Subcutaneous abdominal adipose tissue (tissue), 5 donors: ENCODE results near the gene CHMP4A.

Experiments
- H3K27ac ChIP-seq: one replicate; pipeline ENCODE4 v1.7.0; 2013; ENCODE audit warnings: low read depth, mild to moderate bottlenecking, inconsistent platforms, low read length, moderate library complexity
- H3K27me3 ChIP-seq, 5 donors: one replicate each; pipeline ENCODE4 v1.7.0; 2013; ENCODE audit warnings: low read length in 5 of 5, inconsistent platforms in 1 of 5; ENCODE audit not compliant: control insufficient read depth in 5 of 5, insufficient read depth in 4 of 5
- H3K36me3 ChIP-seq, 5 donors: one replicate each; pipeline ENCODE4 v1.7.0; 2013; ENCODE audit warnings: low read length in 5 of 5; ENCODE audit not compliant: control insufficient read depth in 5 of 5, insufficient read depth in 5 of 5
- H3K4me1 ChIP-seq, 5 donors: one replicate each; pipeline ENCODE4 v1.7.0; 2013; ENCODE audit warnings: low read length in 5 of 5, mild to moderate bottlenecking in 3 of 5, moderate library complexity in 1 of 5; ENCODE audit not compliant: control insufficient read depth in 5 of 5, insufficient read depth in 5 of 5
- H3K4me3 ChIP-seq, 5 donors: one replicate each; pipeline ENCODE4 v1.7.0; 2013; ENCODE audit warnings: low read length in 5 of 5, low read depth in 1 of 5
- H3K9ac ChIP-seq, 5 donors: one replicate each; pipeline ENCODE4 v1.7.0; 2013; ENCODE audit warnings: low read length in 5 of 5, mild to moderate bottlenecking in 4 of 5, moderate library complexity in 3 of 5
- H3K9me3 ChIP-seq, 5 donors: one replicate each; pipeline ENCODE4 v1.7.0; 2013; ENCODE audit warnings: low read length in 5 of 5; ENCODE audit not compliant: control insufficient read depth in 5 of 5
- donor health status: healthy.
- donor health status: healthy.
- donor health status: healthy.
- donor health status: healthy.
- donor health status: healthy.

Gene CHMP4A

DNA sequence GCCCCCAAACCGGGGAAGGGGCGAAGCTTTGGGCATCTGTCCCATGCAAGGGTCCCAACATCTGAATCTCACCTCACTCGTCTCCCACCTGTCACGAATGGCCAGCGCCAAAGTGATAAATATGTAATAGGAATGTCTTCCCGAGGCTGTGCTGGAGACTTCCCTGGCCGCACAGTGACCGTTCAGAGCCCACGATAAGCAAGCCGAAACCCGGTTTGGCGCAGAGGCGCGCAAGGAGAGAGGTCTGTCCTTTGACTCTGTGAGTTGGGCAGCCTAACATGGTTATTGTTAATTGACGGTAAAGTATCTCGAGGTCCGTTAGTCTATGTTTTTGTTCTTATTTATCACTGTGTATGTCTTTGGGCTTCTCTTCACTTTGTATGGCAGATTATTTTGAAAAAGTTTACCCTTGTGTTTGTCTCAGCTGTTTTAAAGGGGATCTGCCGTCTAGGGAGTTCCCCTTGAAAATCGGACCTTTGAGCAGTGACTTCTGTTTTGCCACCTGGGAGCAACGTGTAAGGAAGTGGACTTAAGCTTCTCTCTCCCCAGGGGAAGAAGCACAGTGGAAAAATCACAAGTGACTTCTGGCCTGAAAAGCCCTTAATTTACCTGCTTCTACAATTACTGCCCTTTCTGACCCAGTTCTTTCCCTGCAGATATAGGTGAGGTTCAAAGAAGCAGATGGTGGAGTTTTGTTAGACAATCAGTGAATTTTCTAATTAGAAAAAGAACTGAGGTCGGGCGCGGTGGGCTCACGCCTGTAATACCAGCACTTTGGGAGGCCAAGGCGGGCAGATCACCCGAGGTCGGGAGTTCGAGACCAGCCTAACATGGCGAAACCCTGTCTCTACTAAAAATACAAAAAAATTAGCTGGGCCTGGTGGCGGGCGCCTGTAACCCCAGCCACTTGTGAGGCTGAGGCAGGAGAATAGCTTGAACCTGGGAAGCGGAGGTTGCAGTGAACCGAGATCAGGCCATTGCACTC is 16.9 kb downstream of the CHMP4A start:
- H3K4me1 ChIP-seq = peaks cover 9 to 29% (median 24%) of the 10 kb centered on the region in 5 donors

DNA sequence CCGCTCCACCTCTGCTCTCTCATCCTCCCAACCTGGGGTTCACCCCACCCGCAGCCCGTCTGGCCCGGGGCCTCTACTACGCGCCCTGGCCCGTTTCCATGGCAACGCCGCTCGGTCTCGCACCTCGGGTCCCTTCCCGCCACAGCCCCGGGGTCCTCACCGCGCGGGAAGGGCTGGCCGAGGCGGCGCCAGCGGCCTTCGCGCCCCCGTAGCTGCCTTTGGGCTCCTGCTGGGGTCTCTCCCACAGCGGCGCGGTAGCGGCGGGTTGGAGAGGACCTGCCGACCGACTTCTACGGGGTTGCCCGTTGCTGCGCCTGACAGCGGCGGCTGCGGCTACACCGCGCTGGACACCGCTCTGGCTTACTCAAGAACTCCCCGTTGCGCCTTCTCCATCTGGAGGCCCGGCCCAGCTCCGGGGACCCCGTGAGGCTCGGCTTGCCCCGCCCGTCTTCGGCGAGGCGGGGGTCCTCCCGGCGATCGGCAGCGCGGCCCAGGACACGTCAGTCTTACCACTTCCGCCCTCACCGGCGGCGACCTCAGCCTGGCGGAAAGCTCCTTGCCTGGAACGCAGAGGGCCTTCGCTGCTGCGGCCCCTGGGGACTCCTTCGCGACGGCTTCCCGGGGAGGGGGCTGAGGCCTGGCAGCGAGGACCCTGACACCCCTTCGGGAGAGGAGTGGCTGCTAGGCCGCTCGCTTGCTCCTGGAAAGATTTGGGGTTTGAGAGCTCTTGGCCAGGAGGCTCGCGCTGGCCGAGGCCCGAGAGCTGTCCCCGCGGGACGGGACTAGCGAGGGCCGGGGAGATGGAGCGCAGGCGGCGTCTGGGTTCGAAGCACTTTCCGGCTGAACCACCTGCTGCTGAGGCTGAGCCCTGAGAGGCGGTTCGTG is 17.9 kb downstream of the CHMP4A start, which contains the start of gene TM9SF1:
TM9SF1 (minus strand) TSS at position 256 of the 885 bp plus-strand sequence. CDS start 422 bp downstream, outside the sequence.
- peaks cover 5 to 29% (median 16%) of the 10 kb centered on the region in 5 donors for H3K36me3 ChIP-seq
- peaks cover 9 to 29% (median 24%) of the 10 kb centered on the region in 5 donors for H3K4me1 ChIP-seq
- H3K9ac ChIP-seq = peak within 1 kb of the TSS; percentile 84 to 96 (median 95)
- H3K9me3 ChIP-seq = no peaks in the 10 kb centered on the region
- peak within 1 kb of the TSS; percentile 84 to 95 (median 94) for H3K4me3 ChIP-seq
- H3K27me3 ChIP-seq = no peaks in the 10 kb centered on the region
- peak within 1 kb of the TSS; percentile 95 for H3K27ac ChIP-seq

More for the DNA sequence above, 16.9 kb downstream of the CHMP4A start:
- H3K27me3 ChIP-seq = no peaks in the 10 kb centered on the region
- peak overlapping the region; percentile 95 for H3K27ac ChIP-seq
- H3K36me3 ChIP-seq = peaks cover 3 to 28% (median 16%) of the 10 kb centered on the region in 5 donors
- peak overlapping the region; percentile 84 to 95 (median 94) for H3K4me3 ChIP-seq
- no peaks in the 10 kb centered on the region for H3K9me3 ChIP-seq
- H3K9ac ChIP-seq = peak overlapping the region; percentile 84 to 96 (median 95)

DNA sequence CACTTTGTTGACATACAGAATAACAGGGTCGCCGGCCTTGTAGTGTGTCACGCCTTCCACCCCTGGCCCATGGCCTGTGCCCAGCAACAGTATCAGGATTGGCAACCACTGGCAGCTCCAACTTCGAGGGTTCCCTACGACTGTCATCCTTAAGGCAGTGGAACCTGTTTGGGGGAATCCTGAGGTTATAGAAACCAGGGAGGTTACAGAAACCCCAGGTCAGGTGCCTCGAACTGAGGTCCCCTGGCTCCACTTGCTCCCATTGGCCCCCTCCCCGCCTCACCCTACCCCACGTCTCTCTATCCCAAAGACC is 18.5 kb downstream of the CHMP4A start:
- peak overlapping the region; percentile 84 to 95 (median 89) for H3K4me3 ChIP-seq
- H3K27me3 ChIP-seq = no peaks in the 10 kb centered on the region
- H3K36me3 ChIP-seq = peaks cover 5 to 32% (median 21%) of the 10 kb centered on the region in 5 donors
- no peaks in the 10 kb centered on the region for H3K9me3 ChIP-seq
- H3K4me1 ChIP-seq = peaks cover 9 to 29% (median 24%) of the 10 kb centered on the region in 5 donors
- H3K9ac ChIP-seq = peak overlapping the region; percentile 84 to 96 (median 95)
- peak overlapping the region; percentile 95 for H3K27ac ChIP-seq

DNA sequence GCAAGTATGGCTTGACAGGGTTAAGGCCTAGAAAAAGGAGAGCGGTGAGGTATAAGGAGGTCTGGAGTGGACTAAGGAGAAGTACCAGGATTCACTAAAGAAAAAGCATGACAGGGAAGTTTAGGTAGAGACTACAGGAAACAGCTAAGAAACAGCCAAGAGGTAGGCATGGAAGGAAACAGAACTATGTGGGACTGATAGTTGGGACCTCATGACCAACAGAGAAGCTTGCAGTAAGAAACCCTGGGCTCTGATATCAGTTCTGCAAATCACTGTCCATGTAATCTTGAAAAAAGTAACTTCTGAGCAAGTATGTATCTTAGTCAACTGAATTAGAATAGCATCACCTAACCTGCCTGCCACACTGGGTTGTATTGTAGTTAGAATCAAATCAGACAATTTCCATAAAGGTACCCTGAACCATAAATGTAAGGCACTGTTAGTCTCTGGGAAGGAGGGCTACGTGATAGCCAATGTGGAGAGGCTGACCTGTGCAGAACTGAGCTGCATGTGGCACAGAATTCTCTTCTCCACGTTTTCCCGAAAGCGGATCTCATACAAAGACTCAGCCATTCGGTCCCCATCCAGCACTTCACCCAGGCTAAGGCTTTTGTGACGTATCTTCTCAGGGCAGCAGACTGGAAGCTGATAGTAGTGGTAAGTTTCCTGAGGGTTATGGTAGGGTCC is 19.0 kb downstream of the CHMP4A start:
- Histone ChIP-seq H3K4me3 (peak overlapping the region; percentile 84 to 95 (median 89)), H3K36me3 (peaks cover 5 to 31% (median 21%) of the 10 kb centered on the region in 5 donors), H3K9me3 (no peaks in the 10 kb centered on the region), H3K27me3 (no peaks in the 10 kb centered on the region), H3K9ac (peak overlapping the region in 4 of 5 donors; percentile 84 to 96 (median 95)), H3K4me1 (peaks cover 9 to 31% (median 24%) of the 10 kb centered on the region in 5 donors), H3K27ac (peak overlapping the region; percentile 95)

DNA sequence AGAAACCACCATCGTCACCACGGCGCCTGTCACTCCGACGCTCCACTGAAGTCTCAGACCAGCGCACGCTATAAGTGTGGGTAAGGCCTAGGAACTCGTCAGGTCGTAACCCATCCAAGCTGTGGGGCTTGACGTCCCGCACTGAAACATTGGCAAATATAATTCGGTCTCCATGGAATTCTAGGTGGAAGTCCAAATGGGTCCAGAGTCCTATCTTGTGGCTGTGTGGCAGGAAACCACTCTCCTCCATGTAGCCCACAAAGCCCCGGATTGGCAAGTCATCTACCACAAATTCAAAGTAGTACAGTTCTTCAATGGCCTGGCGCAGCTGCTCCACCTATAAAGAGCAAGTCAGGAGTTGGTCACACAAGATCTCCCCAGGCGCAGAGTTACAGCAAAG is 20.4 kb downstream of the CHMP4A start:
- Histone ChIP-seq H3K4me1 (peaks cover 12 to 44% (median 35%) of the 10 kb centered on the region in 5 donors), H3K9me3 (no peaks in the 10 kb centered on the region), H3K36me3 (peaks cover 5 to 28% (median 21%) of the 10 kb centered on the region in 5 donors), H3K4me3 (no peak overlapping the region), H3K27ac (no peak overlapping the region), H3K27me3 (no peaks in the 10 kb centered on the region), H3K9ac (no peak overlapping the region)

DNA sequence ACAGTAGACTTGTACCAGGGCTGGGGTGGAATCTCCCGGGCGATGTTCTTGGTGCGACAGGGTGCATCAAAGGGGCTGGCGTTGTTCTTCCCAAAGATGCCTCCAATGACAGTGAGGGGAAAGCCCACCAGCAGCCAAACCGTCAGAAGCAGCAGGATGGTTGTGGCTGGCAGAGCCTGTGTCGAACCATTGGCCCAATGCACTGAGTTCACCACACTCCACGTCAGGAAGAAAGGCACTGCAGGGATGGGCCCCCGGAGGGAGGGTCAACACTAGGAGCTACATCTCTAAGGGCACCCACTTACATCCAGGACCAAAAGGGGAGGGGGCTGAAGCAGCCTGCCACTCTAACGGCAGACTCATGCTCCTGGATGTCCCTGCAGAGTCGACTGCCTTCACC is 22.9 kb downstream of the CHMP4A start:
- Histone ChIP-seq H3K27ac (no peak overlapping the region), H3K9ac (no peak overlapping the region), H3K9me3 (no peaks in the 10 kb centered on the region), H3K27me3 (no peaks in the 10 kb centered on the region), H3K4me3 (no peak overlapping the region), H3K36me3 (peaks cover 5 to 49% (median 36%) of the 10 kb centered on the region in 5 donors), H3K4me1 (peaks cover 11 to 36% (median 30%) of the 10 kb centered on the region in 5 donors)

DNA sequence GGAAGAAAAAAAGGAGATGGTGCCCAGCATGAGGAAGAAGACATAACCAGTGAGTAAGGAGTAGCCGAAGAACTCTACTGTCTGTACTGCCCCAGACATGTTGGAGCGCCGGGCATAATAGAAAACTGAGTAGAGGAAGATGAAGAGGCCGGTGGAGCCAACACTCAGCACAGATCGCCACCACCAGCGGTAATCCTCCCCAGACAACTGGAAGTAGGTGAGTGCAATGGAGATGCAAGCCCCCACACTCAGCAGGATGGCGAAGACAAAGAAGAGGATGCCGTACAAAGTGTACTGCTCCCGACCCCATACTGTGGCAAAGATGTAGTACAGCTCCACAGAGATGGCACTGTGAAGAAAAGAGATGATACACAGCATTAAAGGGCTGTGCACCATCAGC is 23.8 kb downstream of the CHMP4A start:
- peaks cover 7 to 27% (median 24%) of the 10 kb centered on the region in 5 donors for H3K4me1 ChIP-seq
- H3K9me3 ChIP-seq = no peaks in the 10 kb centered on the region
- peaks cover 5 to 59% (median 45%) of the 10 kb centered on the region in 5 donors for H3K36me3 ChIP-seq
- H3K27me3 ChIP-seq = no peaks in the 10 kb centered on the region
- peak overlapping the region; percentile 74 for H3K27ac ChIP-seq
- H3K9ac ChIP-seq = no peak overlapping the region
- H3K4me3 ChIP-seq = no peak overlapping the region

DNA sequence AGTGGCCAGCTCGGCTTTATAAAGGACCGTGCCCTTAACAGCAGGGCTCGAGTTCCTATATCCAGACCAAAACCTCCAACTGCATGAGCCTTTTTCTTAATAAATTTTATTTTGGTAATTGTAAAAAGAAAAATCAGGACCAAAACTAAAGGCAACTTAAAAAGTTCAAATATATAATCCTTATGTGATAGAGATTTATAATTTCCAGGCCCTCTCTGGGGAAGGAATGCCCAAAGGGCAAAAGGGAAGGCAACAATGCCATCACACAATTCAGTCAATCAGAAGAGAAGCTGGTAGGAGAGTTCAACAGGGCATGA is 24.3 kb downstream of the CHMP4A start:
- peak overlapping the region; percentile 74 for H3K27ac ChIP-seq
- H3K27me3 ChIP-seq = no peaks in the 10 kb centered on the region
- H3K4me3 ChIP-seq = peak overlapping the region in 3 of 5 donors; percentile 74 to 76 (median 74)
- H3K9me3 ChIP-seq = no peaks in the 10 kb centered on the region
- H3K4me1 ChIP-seq = peaks cover 6 to 22% (median 20%) of the 10 kb centered on the region in 5 donors
- H3K9ac ChIP-seq = peak overlapping the region in 1 of 5 donors; percentile 78
- H3K36me3 ChIP-seq = peaks cover 5 to 63% (median 50%) of the 10 kb centered on the region in 5 donors
